ENCODE measurements around the gene TBC1D24. TPM values are rescaled to one million over a fixed set of nuclear protein-coding genes. Genes with fewer than 3 reads are reported as not detected.

Gene TBC1D24
- total and polyA plus RNA-seq, 4 experiments from 2014 or later = 1.3 to 13.7 (median 5.7) TPM

DNA sequence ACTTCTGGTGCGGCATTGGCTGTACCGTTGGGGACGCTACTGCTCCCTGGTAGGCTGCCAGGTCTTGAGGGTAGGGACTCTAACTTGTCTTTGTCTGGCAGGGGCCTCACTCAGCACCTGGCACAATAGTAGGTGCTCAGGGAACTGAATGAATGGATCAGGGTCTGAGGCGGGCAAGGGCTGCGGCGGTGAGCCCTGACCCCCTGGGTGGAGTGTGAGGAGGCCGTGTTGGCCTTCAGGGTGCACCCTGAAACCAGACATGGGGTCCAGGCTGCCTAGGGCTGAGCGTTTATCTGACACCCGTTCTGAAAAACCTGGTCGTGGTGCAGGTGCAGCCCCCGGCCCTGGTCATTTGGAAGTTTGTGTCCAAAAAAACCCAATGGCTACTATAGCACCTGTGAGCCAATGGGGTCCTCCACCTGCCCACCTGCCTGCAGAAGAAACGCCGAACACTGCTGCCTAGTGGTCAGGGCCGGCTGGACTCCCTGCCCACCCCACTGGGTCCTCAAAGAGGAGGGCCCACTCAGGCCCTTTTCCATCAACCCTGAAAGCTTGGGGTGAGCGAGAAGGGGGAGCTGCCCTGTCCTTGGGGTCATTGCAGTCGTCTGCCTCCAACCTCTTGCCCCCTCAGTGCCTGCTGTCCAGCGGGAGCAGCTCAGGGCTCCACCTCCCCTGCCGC is 33.9 kb downstream of the TBC1D24 start:
- H3K4me1 ChIP-seq (ENCODE audit: insufficient read depth, low read length) = peaks cover 7% of the 10 kb centered on the region
- no peak overlapping the region for H3K27ac Mint-ChIP-seq

DNA sequence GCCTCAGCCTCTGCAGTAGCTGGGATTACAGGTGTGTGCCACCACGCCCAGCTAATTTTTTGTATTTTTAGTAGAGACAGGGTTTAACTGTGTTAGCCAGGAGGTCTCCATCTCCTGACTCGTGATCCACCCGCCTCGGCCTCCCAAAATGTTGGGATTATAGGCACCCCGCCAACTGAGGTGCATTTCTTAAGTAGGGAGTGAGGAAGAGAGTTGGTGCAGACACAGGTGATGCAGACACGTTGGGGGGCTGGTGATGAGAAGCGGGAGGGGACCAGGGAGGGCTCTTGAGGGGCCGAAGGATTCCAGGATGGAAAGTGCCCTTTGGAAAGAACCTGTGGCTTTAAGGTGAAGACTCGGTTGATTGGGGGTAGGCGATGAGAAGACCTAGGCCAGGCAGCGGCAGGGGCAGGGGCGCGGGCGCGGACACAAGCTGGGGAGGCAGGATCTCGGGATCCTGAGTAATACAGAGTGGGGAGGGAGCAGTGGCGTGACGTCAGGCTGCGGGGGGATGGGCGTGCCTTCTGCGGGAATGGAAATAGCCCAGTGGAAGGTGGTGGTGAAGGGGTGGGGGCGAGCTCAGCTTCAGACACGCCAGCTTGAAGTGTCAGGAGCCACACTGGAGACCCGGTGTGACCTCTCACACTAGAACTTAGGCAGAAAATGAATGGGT is 36.3 kb downstream of the TBC1D24 start:
- intact Hi-C loops (cut with micrococcal nuclease) = loop anchor here (5.0 to 10.0 kb wide), 2 partner anchors 161 to 246 kb away; partner anchors contain the start of gene RNPS1
- Mint-ChIP-seq H3K27ac (peak overlapping the region in 2 of 7 donors; percentile 43 to 91), H3K4me1 (peaks cover 18 to 40% (median 25%) of the 10 kb centered on the region in 4 donors), H3K4me3 (peak overlapping the region in 1 of 8 donors; percentile 25), H3K9me3 (peaks cover 0 to 4% (median 0%) of the 10 kb centered on the region in 8 donors), H3K36me3 (peaks cover 0 to 14% of the 10 kb centered on the region in 2 donors), H3K27me3 (no peaks in the 10 kb centered on the region)
- Histone ChIP-seq H3K4me1 (ENCODE audit: insufficient read depth, low read length) (peaks cover 24% of the 10 kb centered on the region), H3K9me3 (ENCODE audit: control insufficient read depth in 1 of 2, low read length in 2 of 2) (no peaks in the 10 kb centered on the region), H3K36me3 (ENCODE audit: insufficient read depth, low read length) (no peaks in the 10 kb centered on the region), H3K4me3 (ENCODE audit: low read length in 2 of 2) (no peak overlapping the region), H3K27ac (ENCODE audit: low read depth, low read length) (no peak overlapping the region), H3K27me3 (ENCODE audit: insufficient read depth, low read length) (no peaks in the 10 kb centered on the region)
- POLR2A ChIA-PET (ENCODE audit: partially characterized antibody) = interaction anchor here (6.1 kb wide), 1 partner anchor 21 kb away, joined by 101 read pairs; the partner anchor contains the start of gene CEMP1
- CTCF ChIA-PET (ENCODE audit: partially characterized antibody) = no interaction called here
- DNase-seq = peak in 1 of 5 donors; percentile 36

More for the DNA sequence above, 33.9 kb downstream of the TBC1D24 start:
- Mint-ChIP-seq H3K36me3 (no peaks in the 10 kb centered on the region), H3K4me3 (no peak overlapping the region), H3K27me3 (no peaks in the 10 kb centered on the region), H3K4me1 (peaks cover 5 to 20% (median 10%) of the 10 kb centered on the region in 4 donors), H3K9me3 (peaks cover 0 to 2% (median 0%) of the 10 kb centered on the region in 8 donors)
- no peaks in the 10 kb centered on the region for H3K27me3 ChIP-seq (ENCODE audit: insufficient read depth, low read length)
- H3K9me3 ChIP-seq (ENCODE audit: control insufficient read depth in 1 of 2, low read length in 2 of 2) = no peaks in the 10 kb centered on the region
- POLR2A ChIA-PET (ENCODE audit: partially characterized antibody) = no interaction called here
- intact Hi-C loops (cut with micrococcal nuclease) = no loop called here
- H3K4me3 ChIP-seq (ENCODE audit: low read length in 2 of 2) = no peak overlapping the region
- H3K27ac ChIP-seq (ENCODE audit: low read depth, low read length) = no peak overlapping the region
- CTCF ChIA-PET (ENCODE audit: partially characterized antibody) = no interaction called here
- DNase-seq = no peak
- no peaks in the 10 kb centered on the region for H3K36me3 ChIP-seq (ENCODE audit: insufficient read depth, low read length)

DNA sequence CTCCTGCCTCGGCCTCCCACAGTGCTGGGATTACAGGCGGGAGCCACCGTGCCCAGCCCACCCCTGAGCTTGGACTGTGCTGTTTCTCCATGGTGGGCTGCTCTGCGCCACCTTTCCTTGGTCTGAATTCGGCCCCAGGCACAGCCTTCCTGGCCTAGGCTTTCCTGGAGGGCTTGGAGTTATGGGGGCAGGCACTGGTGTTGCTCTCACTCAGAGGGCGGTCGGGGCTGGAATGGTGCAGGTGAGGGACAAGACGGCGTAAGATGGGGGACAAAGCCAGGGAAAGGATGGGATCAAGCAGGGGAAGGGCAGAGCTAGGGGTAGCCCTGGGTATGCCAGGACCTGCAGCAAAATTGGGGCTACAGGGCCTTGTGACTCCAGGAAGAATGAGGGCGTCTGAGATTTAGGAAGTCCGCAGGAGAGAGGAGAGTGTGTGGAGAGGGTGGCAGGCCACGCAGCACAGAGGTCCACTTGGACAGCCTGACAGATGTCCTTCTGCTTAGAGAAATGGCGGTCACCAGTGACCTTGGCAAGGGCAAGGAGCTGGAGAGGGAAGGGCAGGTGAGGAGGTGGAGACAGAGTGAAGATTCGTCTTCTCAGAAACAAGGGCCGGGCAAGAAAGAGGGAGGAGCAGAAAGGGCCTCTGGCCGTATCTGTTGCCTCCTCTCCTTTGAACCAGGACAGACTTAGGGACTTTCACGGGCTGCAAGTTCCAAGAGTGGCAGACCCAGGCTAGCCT is 37.2 kb downstream of the TBC1D24 start:
- intact Hi-C loops (cut with micrococcal nuclease) = loop anchor here (5.0 to 10.0 kb wide), 2 partner anchors 160 to 247 kb away; partner anchors contain the start of gene RNPS1
- H3K36me3 ChIP-seq (ENCODE audit: insufficient read depth, low read length) = no peaks in the 10 kb centered on the region
- H3K27me3 ChIP-seq (ENCODE audit: insufficient read depth, low read length) = no peaks in the 10 kb centered on the region
- peaks cover 0 to 23% of the 10 kb centered on the region in 2 donors for H3K36me3 Mint-ChIP-seq
- no peak overlapping the region for H3K4me3 ChIP-seq (ENCODE audit: low read length in 2 of 2)
- POLR2A ChIA-PET (ENCODE audit: partially characterized antibody) = interaction anchor here (0.9 to 6.1 kb wide), 4 partner anchors 20 to 260 kb away, joined by 3 to 101 read pairs (median 14); partner anchors contain the start of genes CEMP1 and PDPK1
- no peak overlapping the region for H3K27ac ChIP-seq (ENCODE audit: low read depth, low read length)
- H3K4me1 Mint-ChIP-seq = peaks cover 27 to 49% (median 33%) of the 10 kb centered on the region in 4 donors
- H3K9me3 ChIP-seq (ENCODE audit: control insufficient read depth in 1 of 2, low read length in 2 of 2) = no peaks in the 10 kb centered on the region
- H3K4me1 ChIP-seq (ENCODE audit: insufficient read depth, low read length) = peaks cover 33% of the 10 kb centered on the region
- H3K9me3 Mint-ChIP-seq = peaks cover 0 to 6% (median 0%) of the 10 kb centered on the region in 8 donors
- no peaks in the 10 kb centered on the region for H3K27me3 Mint-ChIP-seq
- peak overlapping the region; percentile 57 to 97 (median 92) for H3K27ac Mint-ChIP-seq
- CTCF ChIA-PET (ENCODE audit: partially characterized antibody) = no interaction called here
- peak overlapping the region; percentile 7 to 91 (median 85) for H3K4me3 Mint-ChIP-seq
- peak in 1 of 5 donors; percentile 41 for DNase-seq

DNA sequence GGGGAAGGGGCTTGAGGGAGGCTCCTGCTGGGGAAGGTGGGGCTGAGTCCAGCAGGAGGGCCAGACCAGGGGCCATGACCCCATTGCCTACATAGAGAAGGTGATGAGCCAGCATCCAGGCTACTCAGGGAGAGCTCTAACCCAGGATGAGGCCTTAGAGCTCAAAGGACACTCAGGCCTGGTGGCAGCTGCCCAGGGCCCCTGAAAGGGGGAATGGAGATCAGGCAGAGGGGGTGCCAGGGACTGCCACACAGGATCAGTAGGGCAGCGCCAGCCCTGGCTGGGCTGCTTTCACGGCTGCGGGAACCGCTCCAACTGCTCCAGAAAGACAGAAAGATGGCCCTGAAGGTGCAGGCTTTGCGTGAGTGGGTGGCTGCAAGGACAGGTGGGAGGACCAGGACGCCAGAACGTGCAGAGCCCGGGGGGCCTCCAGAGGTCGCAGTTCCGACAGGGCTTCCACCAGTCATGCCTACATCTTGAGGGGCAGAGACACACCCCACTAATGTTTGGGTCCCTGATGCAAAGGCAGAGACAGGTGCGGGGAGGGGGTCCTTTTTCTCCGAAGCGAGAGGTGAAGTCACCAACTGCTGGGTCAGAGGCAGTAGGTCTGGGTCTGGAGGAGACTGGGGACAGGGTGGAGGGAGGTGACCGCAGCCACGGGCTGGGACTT is 37.9 kb downstream of the TBC1D24 start:
- peaks cover 0 to 25% of the 10 kb centered on the region in 2 donors for H3K36me3 Mint-ChIP-seq
- peak overlapping the region; percentile 91 to 97 (median 92) for H3K27ac Mint-ChIP-seq
- H3K27me3 Mint-ChIP-seq = no peaks in the 10 kb centered on the region
- Histone ChIP-seq H3K36me3 (ENCODE audit: insufficient read depth, low read length) (no peaks in the 10 kb centered on the region), H3K4me1 (ENCODE audit: insufficient read depth, low read length) (peaks cover 40% of the 10 kb centered on the region), H3K9me3 (ENCODE audit: control insufficient read depth in 1 of 2, low read length in 2 of 2) (no peaks in the 10 kb centered on the region), H3K27ac (ENCODE audit: low read depth, low read length) (peak overlapping the region; percentile 94), H3K4me3 (ENCODE audit: low read length in 2 of 2) (peak overlapping the region; percentile 12 to 74), H3K27me3 (ENCODE audit: insufficient read depth, low read length) (no peaks in the 10 kb centered on the region)
- H3K9me3 Mint-ChIP-seq = peaks cover 0 to 7% (median 0%) of the 10 kb centered on the region in 8 donors
- CTCF ChIA-PET (ENCODE audit: partially characterized antibody) = interaction anchor here (1.0 kb wide), 1 partner anchor 18 kb away, joined by 3 read pairs; the partner anchor contains the start of gene CEMP1
- peaks cover 32 to 56% (median 40%) of the 10 kb centered on the region in 4 donors for H3K4me1 Mint-ChIP-seq
- intact Hi-C loops (cut with micrococcal nuclease) = loop anchor here (1.0 to 10.0 kb wide), 8 partner anchors 19 to 358 kb away; partner anchors contain the start of genes CCNF, RNPS1, TBC1D24 and TRAF7
- POLR2A ChIA-PET (ENCODE audit: partially characterized antibody) = interaction anchor here (0.7 to 6.1 kb wide), 12 partner anchors 12 to 357 kb away, joined by 3 to 101 read pairs (median 4); partner anchors contain the start of genes ABCA3, CEMP1, MLST8 and PDPK1
- H3K4me3 Mint-ChIP-seq = peak overlapping the region; percentile 79 to 96 (median 86)
- DNase-seq = peak in 1 of 5 donors; percentile 58

DNA sequence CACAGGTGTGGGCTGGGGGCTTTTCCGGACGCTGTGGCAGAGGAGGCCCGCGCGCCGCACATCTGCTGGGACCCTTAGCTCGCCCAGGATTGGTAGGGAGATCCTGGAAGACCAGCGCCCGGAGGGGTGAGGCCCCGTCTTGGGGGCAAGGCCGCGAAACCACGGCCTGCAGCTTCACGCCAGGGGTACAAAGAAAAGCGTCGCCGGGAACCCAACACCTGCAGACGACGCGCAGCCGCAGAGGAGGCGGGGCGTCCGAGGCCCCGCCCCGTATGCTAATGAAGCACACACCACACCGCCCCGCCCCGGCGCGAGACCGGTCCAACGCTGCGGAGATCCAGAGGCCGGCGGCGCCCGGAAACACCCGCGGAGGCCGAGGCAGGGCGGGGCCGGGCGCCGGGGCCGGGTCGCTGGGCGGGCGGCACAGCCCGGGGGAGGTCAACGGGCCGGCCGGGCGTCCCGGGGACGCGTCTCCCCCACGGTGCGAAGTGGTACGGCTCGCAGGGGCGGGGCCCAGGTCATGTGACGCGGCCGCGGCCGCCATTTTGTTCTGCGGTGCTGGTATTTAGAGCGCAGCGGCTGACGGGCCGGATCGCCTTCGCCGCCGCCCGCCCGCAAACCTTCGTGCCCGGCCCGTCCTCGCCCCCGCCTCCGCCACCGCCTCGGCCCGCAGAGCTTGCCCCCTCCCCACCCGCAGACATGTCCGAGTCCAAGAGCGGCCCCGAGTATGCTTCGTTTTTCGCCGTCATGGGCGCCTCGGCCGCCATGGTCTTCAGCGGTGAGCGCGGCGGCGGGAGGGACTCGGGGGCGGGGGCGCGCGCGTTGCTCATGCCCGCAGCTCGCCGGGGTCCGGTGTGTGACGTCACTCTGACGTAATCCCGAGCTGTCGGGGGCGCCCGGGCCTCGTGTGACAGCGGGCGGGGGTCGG is 38.7 kb downstream of the TBC1D24 start, which contains the start of gene ATP6V0C:
Gene ATP6V0C (plus strand): TSS at position 548 of the 928 bp plus-strand sequence. CDS start 152 bp downstream, at position 700.
- Mint-ChIP-seq H3K27me3 (no peaks in the 10 kb centered on the region), H3K9me3 (peaks cover 0 to 7% (median 0%) of the 10 kb centered on the region in 8 donors), H3K36me3 (peaks cover 0 to 27% of the 10 kb centered on the region in 2 donors), H3K4me1 (peaks cover 32 to 64% (median 46%) of the 10 kb centered on the region in 4 donors), H3K27ac (peak within 1 kb of the TSS; percentile 91 to 98 (median 97)), H3K4me3 (peak within 1 kb of the TSS; percentile 90 to 96 (median 92))
- Histone ChIP-seq H3K4me3 (ENCODE audit: low read length in 2 of 2) (peak within 1 kb of the TSS; percentile 74 to 77), H3K27me3 (ENCODE audit: insufficient read depth, low read length) (no peaks in the 10 kb centered on the region), H3K27ac (ENCODE audit: low read depth, low read length) (peak within 1 kb of the TSS; percentile 94), H3K9me3 (ENCODE audit: control insufficient read depth in 1 of 2, low read length in 2 of 2) (no peaks in the 10 kb centered on the region), H3K36me3 (ENCODE audit: insufficient read depth, low read length) (no peaks in the 10 kb centered on the region), H3K4me1 (ENCODE audit: insufficient read depth, low read length) (peaks cover 48% of the 10 kb centered on the region)
- ChIA-PET POLR2A (ENCODE audit: partially characterized antibody) (interaction anchor here (0.7 to 6.1 kb wide), 17 partner anchors 11 to 553 kb away, joined by 3 to 101 read pairs (median 5); partner anchors contain the start of genes ABCA3, CEMP1, ECI1 and FLYWCH2), CTCF (ENCODE audit: partially characterized antibody) (interaction anchor here (1.0 kb wide), 1 partner anchor 17 kb away, joined by 3 read pairs; the partner anchor contains the start of gene CEMP1)
- peak; percentile 90 to 97 (median 94) for DNase-seq
- intact Hi-C loops (cut with micrococcal nuclease) = loop anchor here (1.0 to 10.0 kb wide), 8 partner anchors 19 to 358 kb away; partner anchors contain the start of genes CCNF, RNPS1, TBC1D24 and TRAF7
